PC-9 (cell line): ENCODE measurements around the gene COL4A6.

Source experiments
- EZH2 ChIP-seq: fragments of 200-600 bp; sonication (generic); IDR thresholded peaks from 2 replicates; pipeline ENCODE4 v1.8.0; 2017; ENCODE audit warnings: antibody characterized with exemption, low read depth
- TF ChIP-seq, protein P1 (sequence below): fragments of 200-600 bp; sonication (generic); conservative IDR thresholded peaks from 2 replicates; pipeline ENCODE4 v1.6.1; 2017; ENCODE audit warnings: mixed run types, antibody characterized with exemption, mild to moderate bottlenecking, moderate library complexity

DNA sequence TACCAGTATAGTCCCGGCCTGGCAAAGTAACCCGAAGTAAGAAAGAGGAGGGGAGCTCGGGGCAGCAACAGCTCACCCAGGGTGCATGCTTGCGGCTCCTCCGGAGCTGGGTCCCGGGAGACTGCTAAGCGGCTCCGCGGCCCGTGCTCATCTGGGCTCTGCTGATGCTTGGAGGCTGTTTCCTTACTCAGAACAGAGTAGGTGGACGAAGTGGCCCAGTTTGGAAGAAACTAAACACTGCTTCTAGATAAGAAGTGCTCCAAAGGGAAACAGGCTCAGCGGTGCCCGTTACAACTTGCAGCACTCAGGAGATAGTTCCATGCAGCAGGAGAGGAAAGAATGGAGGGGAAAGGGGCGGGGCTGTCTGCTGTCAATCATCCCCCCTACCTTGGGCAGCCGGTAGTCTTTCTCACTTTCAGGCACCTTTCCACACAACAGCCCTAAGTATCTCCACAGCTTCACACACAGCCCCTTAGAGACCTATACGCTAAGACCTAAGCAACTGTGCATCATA lies at the start of gene COL4A6:
- TF ChIP-seq, protein P1, sequence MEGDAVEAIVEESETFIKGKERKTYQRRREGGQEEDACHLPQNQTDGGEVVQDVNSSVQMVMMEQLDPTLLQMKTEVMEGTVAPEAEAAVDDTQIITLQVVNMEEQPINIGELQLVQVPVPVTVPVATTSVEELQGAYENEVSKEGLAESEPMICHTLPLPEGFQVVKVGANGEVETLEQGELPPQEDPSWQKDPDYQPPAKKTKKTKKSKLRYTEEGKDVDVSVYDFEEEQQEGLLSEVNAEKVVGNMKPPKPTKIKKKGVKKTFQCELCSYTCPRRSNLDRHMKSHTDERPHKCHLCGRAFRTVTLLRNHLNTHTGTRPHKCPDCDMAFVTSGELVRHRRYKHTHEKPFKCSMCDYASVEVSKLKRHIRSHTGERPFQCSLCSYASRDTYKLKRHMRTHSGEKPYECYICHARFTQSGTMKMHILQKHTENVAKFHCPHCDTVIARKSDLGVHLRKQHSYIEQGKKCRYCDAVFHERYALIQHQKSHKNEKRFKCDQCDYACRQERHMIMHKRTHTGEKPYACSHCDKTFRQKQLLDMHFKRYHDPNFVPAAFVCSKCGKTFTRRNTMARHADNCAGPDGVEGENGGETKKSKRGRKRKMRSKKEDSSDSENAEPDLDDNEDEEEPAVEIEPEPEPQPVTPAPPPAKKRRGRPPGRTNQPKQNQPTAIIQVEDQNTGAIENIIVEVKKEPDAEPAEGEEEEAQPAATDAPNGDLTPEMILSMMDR, result no peak
- no peak for TF ChIP-seq EZH2
